ENCODE results near the gene SIRT6.

DNA sequence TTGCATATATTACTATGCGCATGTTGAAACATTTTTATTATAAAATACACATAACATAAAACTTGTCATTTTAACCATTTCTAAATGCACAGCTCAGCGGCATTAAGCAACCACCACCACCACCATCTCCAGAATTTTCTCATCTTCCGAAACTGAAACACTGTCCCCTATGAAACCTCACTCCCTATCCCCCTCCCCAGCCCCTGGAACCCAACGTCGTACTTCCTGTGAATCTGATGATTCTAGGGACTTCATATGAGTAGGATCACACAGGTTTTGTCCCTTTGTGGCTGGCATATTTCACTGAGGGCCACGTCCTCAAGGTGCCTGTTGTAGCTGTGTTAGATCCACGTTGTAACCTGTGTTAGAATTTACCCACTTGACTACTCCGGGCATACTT, 57.7 kb downstream of the SIRT6 start:
- no peak for TF ChIP-seq CTCF (IDR thresholded peaks at IDR 0.05)
- TF ChIP-seq POLR2A (IDR thresholded peaks at IDR 0.05) = no peak

All from stomach (tissue), 4 donors.